ENCODE results near the gene TVP23A. TPM values are rescaled to one million over a fixed set of nuclear protein-coding genes. Genes with fewer than 3 reads are reported as not detected.
A peak's percentile ranks its signal among the peaks of the same experiment; 100 is the strongest.

The TVP23A gene
- total and polyA plus RNA-seq, 10 of the 15 experiments (the other 5 are each of a cell fraction or from before 2014, with no cell fraction given): 1.1 to 6.4 (median 2.2) TPM

- TF ChIP-seq TCF12 (IDR thresholded peaks at IDR 0.05; ENCODE audit: low read depth, low read length) (0 out of 2 replicates have a peak, but pooled peaks have one; percentile 33), BCL11A (IDR thresholded peaks at IDR 0.05; ENCODE audit: low read depth, low read length) (0 out of 2 replicates have a peak, but pooled peaks have one; percentile 26), SMC3 (IDR thresholded peaks at IDR 0.05; ENCODE audit: borderline replicate concordance, low read length) (no peak), CHD1 (IDR thresholded peaks at IDR 0.05; ENCODE audit: low read depth, low read length) (no peak), YY1 (IDR thresholded peaks at IDR 0.05; ENCODE audit: low read depth, low read length) (no peak)
These were observed 13.3 kb downstream of the TVP23A start (continued) for GRCh38 chr16:10805334-10805733.

DNA sequence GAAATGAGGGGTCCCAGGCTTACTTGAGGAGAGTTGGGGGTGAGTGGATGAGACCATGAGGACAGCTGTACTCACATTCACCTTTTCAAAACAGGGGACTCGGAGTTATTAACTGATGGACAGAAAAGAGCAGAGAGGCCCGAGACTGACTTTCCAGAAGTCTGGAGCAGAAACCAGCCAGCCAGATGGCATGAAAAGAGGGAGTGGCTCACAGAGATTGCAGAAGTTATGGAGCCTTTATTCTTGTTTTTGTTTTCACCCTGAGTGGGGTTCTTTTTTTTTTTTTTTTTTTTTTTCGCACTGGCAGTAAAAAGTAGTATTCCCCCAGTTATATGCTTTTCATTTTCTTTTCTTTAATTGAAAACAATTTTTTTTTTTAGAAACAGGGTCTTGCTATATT lies 18.9 kb downstream of the TVP23A start:
- H3K4me2 ChIP-seq (ENCODE audit: control insufficient read depth, insufficient read depth): no peak overlapping the region
- ChIA-PET POLR2A (no interaction called here), SMC1A (ENCODE audit: uncharacterized antibody, unreplicated experiment) (interaction anchor here (1.2 kb wide), 1 partner anchor 9 kb away, joined by 3 read pairs; no protein-coding TSS in a partner anchor), CTCF (interaction anchor here (1.1 kb wide), 1 partner anchor 33 kb away, joined by 3 read pairs; no protein-coding TSS in a partner anchor), RAD21 (ENCODE audit: unreplicated experiment) (interaction anchor here (1.0 kb wide), 1 partner anchor 20 kb away, joined by 3 read pairs; no protein-coding TSS in a partner anchor)
- 100% methylated on average over 2 of the region's 3 CpGs for WGBS (ENCODE audit: insufficient coverage, insufficient replicate concordance, low lambda C conversion rate, missing lambda C conversion rate)
- peaks cover 23% of the 10 kb centered on the region for H3K4me1 ChIP-seq (ENCODE audit: control insufficient read depth, insufficient read depth, low read length)
- TF ChIP-seq MEF2B (IDR thresholded peaks at IDR 0.05; ENCODE audit: partially characterized antibody, poor library complexity, severe bottlenecking): no peak
- TF ChIP-seq, protein P1, sequence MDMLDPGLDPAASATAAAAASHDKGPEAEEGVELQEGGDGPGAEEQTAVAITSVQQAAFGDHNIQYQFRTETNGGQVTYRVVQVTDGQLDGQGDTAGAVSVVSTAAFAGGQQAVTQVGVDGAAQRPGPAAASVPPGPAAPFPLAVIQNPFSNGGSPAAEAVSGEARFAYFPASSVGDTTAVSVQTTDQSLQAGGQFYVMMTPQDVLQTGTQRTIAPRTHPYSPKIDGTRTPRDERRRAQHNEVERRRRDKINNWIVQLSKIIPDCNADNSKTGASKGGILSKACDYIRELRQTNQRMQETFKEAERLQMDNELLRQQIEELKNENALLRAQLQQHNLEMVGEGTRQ (IDR thresholded peaks at IDR 0.05; ENCODE audit: borderline replicate concordance, low read depth, low read length): no peak
- DNase-seq (ENCODE audit: low read depth, low spot score) (no peak), FAIRE-seq (no peak), ATAC-seq (no peak)
- no peaks in the 10 kb centered on the region for H3K36me3 ChIP-seq (ENCODE audit: control insufficient read depth in 2 of 2, insufficient read depth in 2 of 2, low read length in 1 of 2)
- intact Hi-C loops (cut with micrococcal nuclease; ENCODE audit: unreplicated experiment) (no loop called here), in situ Hi-C loops (cut with MboI) (no loop called here)
- H3K27me3 ChIP-seq (replicated peaks in 1 of 2; ENCODE audit: control insufficient read depth in 2 of 2, insufficient read depth in 2 of 2, low read length in 1 of 2): no peaks in the 10 kb centered on the region
- no peaks in the 10 kb centered on the region; the same call in 2 of the 3 replicates for H3K9me3 ChIP-seq (replicated peaks; ENCODE audit: control insufficient read depth, insufficient read depth, low read length)
- no peak overlapping the region for H3K27ac ChIP-seq (ENCODE audit: control insufficient read depth, insufficient read depth)
- H3K79me2 ChIP-seq (ENCODE audit: control insufficient read depth, insufficient read depth, low read length): no peaks in the 10 kb centered on the region
- no peak overlapping the region for H3K4me3 ChIP-seq
- no peak overlapping the region for H2AFZ ChIP-seq (ENCODE audit: control insufficient read depth, low read depth, low read length)
- H3K9ac ChIP-seq (ENCODE audit: control insufficient read depth, insufficient read depth, low read length): no peak overlapping the region
- no peaks in the 10 kb centered on the region for H4K20me1 ChIP-seq (ENCODE audit: control insufficient read depth, insufficient read depth)
- no TSS peak for BruUV-seq (replicated peaks)
